Bronchial smooth muscle cell (primary cell): Measurements from ENCODE around the gene KRT38. TPM values are rescaled to one million over a fixed set of nuclear protein-coding genes. Genes with fewer than 3 reads are reported as not detected.

Source experiments
- total RNA-seq: library from RNA; depleted of rRNA; stranded (reverse); fragments of >200 nt; gene quantifications from 2 replicates; pipeline ENCODE4 v1.2.1, GENCODE V29; 2014

The KRT38 gene
- total RNA-seq: not detected in 2 replicates

DNA sequence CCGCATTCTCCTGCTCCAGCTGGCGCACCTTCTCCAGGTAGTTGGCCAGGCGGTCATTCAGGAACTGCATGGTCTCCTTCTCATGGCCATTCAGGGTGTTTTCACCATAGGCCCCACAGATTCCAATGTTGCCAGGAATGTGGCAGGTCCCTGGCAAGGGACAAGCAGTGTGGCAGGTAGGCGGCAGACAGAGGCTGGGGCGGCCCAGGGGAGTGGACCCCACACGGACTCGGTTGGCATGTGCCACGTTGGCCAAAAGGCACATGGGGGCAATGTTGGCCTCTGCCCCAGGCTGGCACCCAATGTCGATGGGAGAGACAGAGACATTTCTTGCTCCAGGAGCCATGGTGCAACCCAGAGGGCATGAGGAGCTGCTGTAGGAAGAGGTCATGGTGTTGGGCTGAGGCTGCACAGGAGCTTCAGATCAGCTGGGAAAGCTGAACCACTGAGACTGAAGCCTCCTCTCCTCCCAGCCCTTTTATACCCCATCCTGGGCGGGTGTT is at the start of gene KRT38:
TSS of gene KRT38 (minus strand) at position 453 of the 503 bp plus-strand sequence. CDS start at position 391, 62 bp downstream.

GRCh38 chr17:41489531-41489930 is 48.7 kb upstream of the KRT38 start, which contains the start of gene KRT36:
Gene KRT36 (minus strand): TSS chr17:41489910. CDS start chr17:41489864, 46 bp downstream.

DNA sequence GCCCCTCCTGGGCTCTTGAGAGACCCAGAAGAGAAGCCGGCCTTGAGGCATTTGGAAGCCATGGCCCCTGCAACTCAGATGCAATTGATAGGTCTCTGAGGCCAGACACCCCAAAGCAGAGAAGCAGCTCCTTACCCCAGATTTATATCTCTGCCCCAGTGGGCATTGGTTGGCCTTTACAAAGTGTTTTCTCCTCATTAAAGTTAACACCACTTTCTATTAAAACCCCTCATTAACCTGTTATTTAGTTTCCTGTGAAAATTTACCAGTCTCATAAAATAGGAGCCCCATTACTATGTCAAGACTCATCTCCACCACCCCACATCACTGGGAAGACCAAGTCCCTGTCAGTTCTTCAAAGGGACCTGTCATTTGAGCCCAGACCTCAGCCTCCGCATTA is 40.3 kb upstream of the KRT38 start, which contains the start of gene KRT35:
TSS of gene KRT35 (minus strand) at position 116 of the 400 bp plus-strand sequence. CDS start at position 62, 54 bp downstream.

DNA sequence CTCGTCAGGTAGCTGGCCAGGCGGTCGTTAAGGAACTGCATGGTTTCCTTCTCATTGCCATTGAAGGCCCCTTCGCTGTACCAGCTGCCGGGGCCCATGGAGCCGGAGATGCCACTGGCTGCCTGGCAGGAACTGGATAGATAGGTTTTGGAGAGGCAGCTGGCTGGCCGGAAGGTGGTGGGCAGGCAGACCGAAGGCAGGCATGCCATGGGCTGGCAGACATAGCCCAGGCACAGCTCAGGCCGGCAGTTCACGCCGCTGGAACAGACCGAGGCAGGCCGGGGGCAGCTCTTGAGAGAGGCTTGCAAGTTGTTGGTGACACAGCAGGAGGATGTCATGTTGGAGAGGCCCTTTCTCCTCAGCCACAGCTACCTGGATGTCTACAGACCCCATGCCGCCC is 26.2 kb upstream of the KRT38 start, which contains the start of gene KRT32:
TSS of gene KRT32 (minus strand) at position 399 of the 400 bp plus-strand sequence. CDS start at position 338, 61 bp downstream.

GRCh38 chr17:41424111-41424635 is 16.6 kb downstream of the KRT38 start, which contains the start of gene KRT37:
Gene KRT37 (minus strand): TSS chr17:41424585. CDS start chr17:41424523, 62 bp downstream.

DNA sequence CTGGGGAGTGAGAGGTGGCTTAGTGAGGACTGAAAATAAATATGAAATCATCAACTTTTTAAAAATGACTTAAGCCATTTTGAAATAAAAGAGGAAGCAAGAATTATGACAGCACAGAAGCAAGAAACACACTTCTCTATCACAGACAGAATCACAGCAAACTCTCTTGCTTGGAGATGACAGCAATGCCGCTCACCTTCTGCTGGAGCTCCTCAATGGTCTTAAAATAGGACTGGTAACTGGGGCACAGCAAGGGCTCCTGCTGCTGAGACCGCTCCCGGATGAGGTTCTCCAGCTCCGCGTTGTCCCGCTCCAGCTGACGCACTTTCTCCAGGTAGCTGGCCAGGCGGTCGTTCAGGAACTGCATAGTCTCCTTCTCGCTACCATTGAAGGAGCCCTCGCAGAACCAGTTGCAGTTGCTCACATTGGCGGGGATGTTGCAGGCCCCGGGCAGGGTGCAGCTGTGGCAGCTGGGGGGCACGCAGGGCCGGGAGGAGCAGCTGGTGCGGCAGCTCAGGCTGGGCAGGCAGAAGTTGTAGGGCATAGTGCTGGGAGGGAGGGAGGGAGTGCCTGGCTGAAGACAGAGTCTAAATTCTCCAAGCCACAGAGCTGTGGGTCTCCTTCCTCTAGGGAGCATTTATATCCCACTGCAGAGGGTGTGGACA is 43.7 kb downstream of the KRT38 start, which contains the start of gene KRT31:
TSS of gene KRT31 (minus strand) at position 613 of the 665 bp plus-strand sequence. CDS start at position 544, 69 bp downstream.

Other genes with a start within 250 kb of the KRT38 start
- not detected in 2 replicates for gene KRTAP9-2, start 214.3 kb downstream of the KRT38 start, total RNA-seq
- not detected in 2 replicates for gene KRTAP9-3, start 208.5 kb downstream of the KRT38 start, total RNA-seq
- gene KRTAP9-8, start 203.0 kb downstream of the KRT38 start, total RNA-seq: not detected in 2 replicates
- gene KRTAP9-4, start 191.3 kb downstream of the KRT38 start, total RNA-seq: not detected in 2 replicates
- not detected in 2 replicates for gene KRTAP9-9, start 185.6 kb downstream of the KRT38 start, total RNA-seq
- not detected in 2 replicates for gene KRTAP9-6, start 175.6 kb downstream of the KRT38 start, total RNA-seq
- not detected in 2 replicates for gene KRTAP9-7, start 165.3 kb downstream of the KRT38 start, total RNA-seq
- not detected in 2 replicates for gene KRTAP29-1, start 138.1 kb downstream of the KRT38 start, total RNA-seq
- not detected in 2 replicates for gene KRTAP16-1, start 131.7 kb downstream of the KRT38 start, total RNA-seq
- gene KRTAP17-1, start 125.3 kb downstream of the KRT38 start, total RNA-seq: not detected in 2 replicates
- not detected in 2 replicates for gene KRT33A, start 90.2 kb downstream of the KRT38 start, total RNA-seq
- not detected in 2 replicates for gene KRT33B, start 71.2 kb downstream of the KRT38 start, total RNA-seq
- not detected in 2 replicates for gene KRT34, start 58.7 kb downstream of the KRT38 start, total RNA-seq
- gene KRT31, start 43.4 kb downstream of the KRT38 start, total RNA-seq: not detected in 2 replicates
- not detected in 2 replicates for gene KRT37, start 16.4 kb downstream of the KRT38 start, total RNA-seq
- 0.16 TPM in 1 of 2 replicates, not detected in the other for gene KRT32, start 26.4 kb upstream of the KRT38 start, total RNA-seq
- not detected in 2 replicates for gene KRT35, start 40.2 kb upstream of the KRT38 start, total RNA-seq
- gene KRT36, start 48.9 kb upstream of the KRT38 start, total RNA-seq: not detected in 2 replicates
- gene KRT13, start 64.6 kb upstream of the KRT38 start, total RNA-seq: 0.17 TPM in 1 of 2 replicates, not detected in the other
- 0.63 and 1.2 TPM in 2 replicates for gene KRT15, start 77.9 kb upstream of the KRT38 start, total RNA-seq
- 70.2 and 109 TPM in 2 replicates for gene KRT19, start 87.3 kb upstream of the KRT38 start, total RNA-seq
- not detected in 2 replicates for gene KRT9, start 131.1 kb upstream of the KRT38 start, total RNA-seq
- 0.16 and 1.0 TPM in 2 replicates for gene KRT14, start 145.9 kb upstream of the KRT38 start, total RNA-seq
- gene KRT16, start 171.8 kb upstream of the KRT38 start, total RNA-seq: 1.9 and 13.0 TPM in 2 replicates
- 4.9 and 35.8 TPM in 2 replicates for gene KRT17, start 183.6 kb upstream of the KRT38 start, total RNA-seq
- gene EIF1, start 247.9 kb upstream of the KRT38 start, total RNA-seq: 76.3 and 112 TPM in 2 replicates